HepG2 (cell line): Measurements from ENCODE around the gene POC1A. TPM values are rescaled to one million over a fixed set of nuclear protein-coding genes. Genes with fewer than 3 reads are reported as not detected.

Experiments used
- ATF7-NPFF ChIP-seq: sonication (generic); formaldehyde crosslinking; IDR thresholded peaks from 2 replicates; pipeline ENCODE4 v1.8.1; 2023; ENCODE audit warnings: mild to moderate bottlenecking, low read depth, missing genetic modification reagents, moderate library complexity
- ELK4 ChIP-seq: sonication (generic); formaldehyde crosslinking; IDR thresholded peaks from 2 replicates; pipeline ENCODE4 v1.9.0; 2021; ENCODE audit warnings: missing genetic modification reagents, borderline replicate concordance
- FIP1L1 ChIP-seq: fragments of 200-400 bp; formaldehyde crosslinking; IDR thresholded peaks from 2 replicates; pipeline ENCODE4 v1.6.1; 2018; ENCODE audit warnings: low read depth, mild to moderate bottlenecking, low read length, moderate library complexity, borderline replicate concordance; ENCODE audit not compliant: insufficient read depth
- HMGXB4 ChIP-seq, 2 experiments: sonication (generic) in 1 of 2; formaldehyde crosslinking in 1 of 2; IDR thresholded peaks; 2 replicates each; pipeline versions ENCODE4 v1.4.0 to v1.6.1; 2018 to 2020; ENCODE audit warnings: missing genetic modification reagents in 2 of 2, borderline replicate concordance in 1 of 2, low read depth in 1 of 2, mild to moderate bottlenecking in 1 of 2, missing biosample characterization in 1 of 2
- HOXA3 ChIP-seq: sonication (generic); formaldehyde crosslinking; IDR thresholded peaks from 2 replicates; pipeline ENCODE4 v1.5.0; 2020; ENCODE audit warnings: missing genetic modification reagents
- HOXA9 ChIP-seq: sonication (generic); formaldehyde crosslinking; IDR thresholded peaks from 2 replicates; pipeline ENCODE4 v1.8.1; 2022; ENCODE audit warnings: missing genetic modification reagents, mild to moderate bottlenecking, moderate library complexity, borderline replicate concordance
- IKZF4 ChIP-seq: sonication (generic); formaldehyde crosslinking; IDR thresholded peaks from 2 replicates; pipeline ENCODE4 v1.5.1; 2020; ENCODE audit warnings: borderline replicate concordance, mild to moderate bottlenecking, low read depth, missing genetic modification reagents; ENCODE audit errors: not compliant biosample characterization
- NAIF1 ChIP-seq: sonication (generic); formaldehyde crosslinking; IDR thresholded peaks from 2 replicates; pipeline ENCODE4 v1.5.0; 2020; ENCODE audit warnings: mild to moderate bottlenecking, missing genetic modification reagents, borderline replicate concordance
- SMAD1 ChIP-seq: sonication (generic); formaldehyde crosslinking; IDR thresholded peaks from 2 replicates; pipeline ENCODE4 v1.4.0; 2020; ENCODE audit warnings: missing genetic modification reagents, low read depth, mild to moderate bottlenecking, borderline replicate concordance
- TAF1 ChIP-seq: sonication (generic); formaldehyde crosslinking; IDR thresholded peaks from 2 replicates; pipeline ENCODE4 v1.4.0; 2020; ENCODE audit warnings: missing genetic modification reagents
- ZBTB34 ChIP-seq: sonication (generic); formaldehyde crosslinking; IDR thresholded peaks from 2 replicates; pipeline ENCODE4 v1.8.0; 2022; ENCODE audit warnings: mild to moderate bottlenecking, missing genetic modification reagents
- ZNF142 ChIP-seq: sonication (generic); formaldehyde crosslinking; IDR thresholded peaks from 2 replicates; pipeline ENCODE4 v1.4.0; 2020; ENCODE audit warnings: missing genetic modification reagents
- ZZZ3 ChIP-seq: sonication (generic); formaldehyde crosslinking; IDR thresholded peaks from 2 replicates; pipeline ENCODE4 v1.4.0; 2020; ENCODE audit warnings: missing genetic modification reagents, mild to moderate bottlenecking, borderline replicate concordance
- polyA plus RNA-seq, 8 experiments: library from polyadenylated mRNA; depleted of rRNA in 3 of 8; stranded (reverse) in 7 of 8; unstranded in 1 of 8; fragments of >200 nt; fragmentation: Illumina TruSeq in 4 of 8; extraction: Trizol in 4 of 8; gene quantifications; 2 replicates each; pipeline versions ENCODE4 v1.2.1 to v1.2.3, GENCODE V29; 2011 to 2016; ENCODE audit warnings: low read depth in 4 of 8, missing spikeins in 1 of 8, mixed read lengths in 1 of 8; ENCODE audit not compliant: insufficient read depth in 1 of 8
- total RNA-seq, 5 experiments: library from RNA; depleted of rRNA; stranded (reverse); fragments of >200 nt; fragmentation: Illumina TruSeq; extraction: Trizol; gene quantifications; 2 replicates each; pipeline ENCODE4 v1.2.3, GENCODE V29; 2016; ENCODE audit warnings: low read depth in 1 of 5

The POC1A gene
- total and polyA plus RNA-seq, 2 of the 13 experiments (the other 11 are each of a cell fraction or from before 2014, with no cell fraction given), result 14.6 to 20.0 TPM

- no peak for TF ChIP-seq IKZF4 (CRISPR knock-in tag)
- no peak for TF ChIP-seq FIP1L1
- peak; percentile 38; the same call in 1 of the 2 replicates for TF ChIP-seq ZNF142 (CRISPR knock-in tag)
- 0 out of 2 replicates have a peak, but pooled peaks have one; percentile 6 for TF ChIP-seq ATF7-NPFF (CRISPR knock-in tag)
- TF ChIP-seq ZBTB34 (CRISPR knock-in tag), result no peak
- 0 out of 2 replicates have a peak, but pooled peaks have one; percentile 58 for TF ChIP-seq SMAD1 (CRISPR knock-in tag)
- TF ChIP-seq HMGXB4 (CRISPR knock-in tag; IDR thresholded peaks at IDR 0.05; ENCODE audit: borderline replicate concordance in 1 of 2, low read depth in 1 of 2), result peak; percentile 45 to 47; a peak in 2 of 4 replicates
- no peak for TF ChIP-seq ZZZ3 (CRISPR knock-in tag)
- TF ChIP-seq TAF1 (CRISPR knock-in tag), result 0 out of 2 replicates have a peak, but pooled peaks have one; percentile 57
- TF ChIP-seq ELK4 (CRISPR knock-in tag), result no peak
- peak; percentile 47 for TF ChIP-seq HOXA3 (CRISPR knock-in tag)
- peak; percentile 98 for TF ChIP-seq NAIF1 (CRISPR knock-in tag)
- TF ChIP-seq HOXA9 (CRISPR knock-in tag), result no peak
Measured at GRCh38 chr3:52056968-52057811, 97.0 kb downstream of the POC1A start (continued).
